ENCODE results near the gene PLXDC1.
"Not testable (repeated sequence)": the region's sequence is repeated elsewhere in the genome, so short reads cannot be mapped to it uniquely, and the experiment has no call there.

The PLXDC1 gene

GRCh38 chr17:39122991-39123390 lies 28.4 kb downstream of the PLXDC1 start:
- no peak for DNase-seq

GRCh38 chr17:39121919-39122318 lies 29.5 kb downstream of the PLXDC1 start:
- not testable (repeated sequence) for DNase-seq

- no peak for DNase-seq
These were observed 32.6 kb downstream of the PLXDC1 start for GRCh38 chr17:39118674-39119419.

- DNase-seq, result no peak
These were observed 35.2 kb downstream of the PLXDC1 start for GRCh38 chr17:39116224-39116623.

GRCh38 chr17:39115135-39115534 lies 36.3 kb downstream of the PLXDC1 start:
- DNase-seq, result no peak

- DNase-seq, result no peak
These were observed 36.7 kb downstream of the PLXDC1 start for GRCh38 chr17:39114723-39115122.

GRCh38 chr17:39113871-39114270 lies 37.6 kb downstream of the PLXDC1 start:
- no peak for DNase-seq

GRCh38 chr17:39110435-39111136 lies 40.9 kb downstream of the PLXDC1 start:
- DNase-seq, result no peak

GRCh38 chr17:39108461-39109375 lies 42.7 kb downstream of the PLXDC1 start:
- no peak for DNase-seq

- no peak for DNase-seq
These were observed 43.5 kb downstream of the PLXDC1 start for GRCh38 chr17:39107973-39108372.

- DNase-seq, result no peak
These were observed 44.3 kb downstream of the PLXDC1 start for GRCh38 chr17:39107155-39107554.

GRCh38 chr17:39105705-39106104 lies 45.7 kb downstream of the PLXDC1 start:
- no peak for DNase-seq

GRCh38 chr17:39104657-39105056 lies 46.8 kb downstream of the PLXDC1 start:
- no peak for DNase-seq

GRCh38 chr17:39104046-39104445 lies 47.4 kb downstream of the PLXDC1 start:
- no peak for DNase-seq

- no peak for DNase-seq
These were observed 50.3 kb downstream of the PLXDC1 start for GRCh38 chr17:39101091-39101490.

GRCh38 chr17:39100530-39100929 lies 50.9 kb downstream of the PLXDC1 start:
- DNase-seq, result no peak

GRCh38 chr17:39099663-39100286 lies 51.7 kb downstream of the PLXDC1 start:
- no peak for DNase-seq

GRCh38 chr17:39098588-39098987 lies 52.8 kb downstream of the PLXDC1 start:
- DNase-seq, result no peak

- no peak for DNase-seq
These were observed 53.9 kb downstream of the PLXDC1 start for GRCh38 chr17:39097537-39097936.

- no peak for DNase-seq
These were observed 54.3 kb downstream of the PLXDC1 start for GRCh38 chr17:39097150-39097519.

- DNase-seq, result peak; percentile 71
These were observed 54.8 kb downstream of the PLXDC1 start for GRCh38 chr17:39096508-39097149.

- DNase-seq, result no peak
These were observed 56.1 kb downstream of the PLXDC1 start for GRCh38 chr17:39095309-39095686.

All from activated CD8-positive, alpha-beta memory T cell treated with anti-CD3 and anti-CD28 coated beads for 24 hours (primary cell).